Hematopoietic multipotent progenitor cell (in vitro differentiated cells): ENCODE data around the gene ROBO4. TPM values are rescaled to one million over a fixed set of nuclear protein-coding genes. Genes with fewer than 3 reads are reported as not detected.

ENCODE experiments used
- DNase-seq, 3 donors: peaks; one replicate each; pipeline ENCODE4 v3.0.0-alpha.2; 2011 to 2015; ENCODE audit warnings: low read depth in 2 of 3, low spot score in 2 of 3
- total RNA-seq: library from RNA; depleted of rRNA; stranded (reverse); fragments of >200 nt; gene quantifications from one replicate; pipeline ENCODE4 v1.2.3, GENCODE V29; 2012

The ROBO4 gene
- total RNA-seq, 1 donor, result 93.7 TPM

- DNase-seq, result no peak
These were observed 22.3 kb downstream of the ROBO4 start for GRCh38 chr11:124875401-124875800.

GRCh38 chr11:124874571-124875255, 23.0 kb downstream of the ROBO4 start:
- DNase-seq, result no peak

GRCh38 chr11:124873951-124874350, 23.7 kb downstream of the ROBO4 start:
- no peak for DNase-seq

GRCh38 chr11:124872741-124873140, 24.9 kb downstream of the ROBO4 start:
- no peak for DNase-seq

GRCh38 chr11:124872280-124872679, 25.4 kb downstream of the ROBO4 start:
- DNase-seq, result no peak

GRCh38 chr11:124870430-124870829, 27.2 kb downstream of the ROBO4 start:
- no peak for DNase-seq

GRCh38 chr11:124869856-124870387, 27.7 kb downstream of the ROBO4 start:
- DNase-seq, result no peak

- DNase-seq, result no peak
These were observed 28.3 kb downstream of the ROBO4 start for GRCh38 chr11:124869331-124869730.

GRCh38 chr11:124868331-124869274, 29.1 kb downstream of the ROBO4 start:
- no peak for DNase-seq

- peak in 2 of 3 donors; percentile 48 to 66 for DNase-seq
These were observed 30.0 kb downstream of the ROBO4 start for GRCh38 chr11:124867700-124868099.

GRCh38 chr11:124865902-124866851, 31.5 kb downstream of the ROBO4 start:
- DNase-seq, result peak in 2 of 3 donors; percentile 42 to 59

GRCh38 chr11:124865181-124865901, 32.3 kb downstream of the ROBO4 start, which contains the start of gene ROBO3:
TSS of gene ROBO3 (plus strand) at chr11:124865432. CDS start at chr11:124865578, 146 bp downstream.
- no peak for DNase-seq

- DNase-seq, result no peak
These were observed 32.8 kb downstream of the ROBO4 start for GRCh38 chr11:124864892-124865180.

GRCh38 chr11:124864176-124864891, 33.3 kb downstream of the ROBO4 start:
- no peak for DNase-seq

- DNase-seq, result no peak
These were observed 33.9 kb downstream of the ROBO4 start for GRCh38 chr11:124863826-124864165.

GRCh38 chr11:124863137-124863825, 34.4 kb downstream of the ROBO4 start:
- DNase-seq, result no peak

GRCh38 chr11:124861670-124862069, 36.0 kb downstream of the ROBO4 start:
- no peak for DNase-seq

- DNase-seq, result no peak
These were observed 38.5 kb downstream of the ROBO4 start for GRCh38 chr11:124859171-124859570.
